Measurements from ENCODE around the gene HIVEP3.

- no peak for TF ChIP-seq ZNF2 (tag by site-specific recombination; IDR thresholded peaks at IDR 0.05)
- TF ChIP-seq ZNF274 (IDR thresholded peaks at IDR 0.05; ENCODE audit: low read length) = no peak
- no peak for TF ChIP-seq ZNF274 (tag by site-specific recombination; IDR thresholded peaks at IDR 0.05; ENCODE audit: borderline replicate concordance)
- no peak for TF ChIP-seq CTCF (tag by site-specific recombination; IDR thresholded peaks at IDR 0.05)
- TF ChIP-seq ZFP3 (tag by site-specific recombination; IDR thresholded peaks at IDR 0.05; ENCODE audit: low read depth) = no peak
- TF ChIP-seq ZNF24 (tag by site-specific recombination; IDR thresholded peaks at IDR 0.05) = no peak
- TF ChIP-seq TRIM28 (IDR thresholded peaks at IDR 0.05; ENCODE audit: borderline replicate concordance, low read length) = no peak
- no peak for TF ChIP-seq PRDM4 (tag by site-specific recombination; IDR thresholded peaks at IDR 0.05)
- no peak for TF ChIP-seq ZNF544 (tag by site-specific recombination; IDR thresholded peaks at IDR 0.05)
- TF ChIP-seq ZBTB26 (tag by site-specific recombination; optimal IDR thresholded peaks at IDR 0.05) = no peak
- TF ChIP-seq BCL11A (tag by site-specific recombination; IDR thresholded peaks at IDR 0.05; ENCODE audit: low read depth) = no peak
- no peak for TF ChIP-seq ZNF692 (tag by site-specific recombination; IDR thresholded peaks at IDR 0.05)
- no peak for TF ChIP-seq PBX3 (CRISPR knock-in tag; IDR thresholded peaks at IDR 0.05)
Observed at GRCh38 chr1:41919131-41919530, 409 bp upstream of the HIVEP3 start.

Measured in HEK293 (cell line).